HG03558 (cell line): ENCODE measurements around the gene HSF4.

Source experiments
- ATAC-seq: cut with Tn5 transposase; IDR thresholded peaks from one replicate; pipeline ENCODE4 v1.9.1; 2021; ENCODE audit warnings: moderate number of reproducible peaks; ENCODE audit not compliant: unreplicated experiment; ENCODE audit errors: extremely low read depth

The HSF4 gene

DNA sequence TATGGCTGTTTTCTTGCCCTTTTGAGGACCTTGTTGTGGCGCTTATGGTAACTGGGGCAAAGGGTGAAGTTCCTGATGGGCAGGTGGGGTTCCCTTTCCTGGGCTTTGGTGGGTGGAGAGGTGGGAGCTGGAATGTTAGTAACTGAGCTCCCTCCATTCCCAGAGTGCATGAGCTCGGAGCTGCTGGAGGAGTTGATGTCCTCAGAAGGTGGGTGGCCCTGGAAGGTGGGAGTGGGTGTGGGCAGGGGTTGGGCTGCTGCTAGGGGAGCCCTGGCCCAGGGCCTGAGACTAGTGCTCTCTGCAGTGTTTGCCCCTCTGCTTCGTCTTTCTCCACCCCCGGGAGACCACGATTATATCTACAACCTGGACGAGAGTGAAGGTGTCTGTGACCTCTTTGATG is 33.2 kb downstream of the HSF4 start:
- ATAC-seq = no peak

GRCh38 chr16:67198238-67198734 is 33.7 kb downstream of the HSF4 start:
- ATAC-seq = no peak

DNA sequence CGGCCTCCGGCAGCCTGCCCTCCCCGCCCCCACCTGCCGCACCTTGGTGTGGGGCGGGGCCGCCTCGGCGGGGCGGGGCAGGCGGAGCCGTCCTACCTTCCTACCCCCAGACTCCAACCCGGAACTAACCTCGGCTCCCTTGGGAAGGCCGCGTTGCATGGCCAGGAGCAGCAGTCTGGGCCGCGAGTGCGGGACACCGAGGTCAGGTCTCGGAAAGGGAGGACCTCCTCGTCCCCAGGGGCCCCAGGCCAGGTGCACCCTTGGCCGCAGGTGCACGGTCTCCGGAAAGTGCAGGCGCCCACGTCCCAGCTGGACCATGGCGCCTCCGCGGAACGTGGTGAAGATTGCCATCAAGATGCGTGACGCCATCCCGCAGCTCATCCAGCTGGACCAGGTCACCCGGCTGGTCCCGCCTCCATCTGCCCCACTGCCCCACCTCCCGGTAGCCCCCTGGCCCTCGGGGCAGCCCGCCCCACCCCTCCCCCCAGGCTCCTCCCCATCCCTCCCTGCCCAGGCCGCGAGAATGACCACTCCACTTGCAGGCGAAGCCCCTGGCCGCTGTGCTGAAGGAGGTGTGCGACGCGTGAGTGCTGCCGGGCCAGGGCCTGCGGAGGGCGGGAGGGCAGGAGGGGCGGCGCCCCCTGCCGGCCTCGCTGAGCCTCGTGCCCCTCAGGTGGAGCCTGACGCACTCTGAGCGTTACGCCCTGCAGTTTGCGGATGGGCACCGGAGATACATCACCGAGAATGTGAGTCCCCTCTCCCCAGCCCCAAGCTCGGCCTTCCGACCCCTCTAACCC is 34.7 kb downstream of the HSF4 start, which contains the start of gene ELMO3:
ELMO3 (plus strand) TSS at position 121 of the 797 bp plus-strand sequence; CDS start at position 317, 196 bp downstream.
- ATAC-seq = no peak

DNA sequence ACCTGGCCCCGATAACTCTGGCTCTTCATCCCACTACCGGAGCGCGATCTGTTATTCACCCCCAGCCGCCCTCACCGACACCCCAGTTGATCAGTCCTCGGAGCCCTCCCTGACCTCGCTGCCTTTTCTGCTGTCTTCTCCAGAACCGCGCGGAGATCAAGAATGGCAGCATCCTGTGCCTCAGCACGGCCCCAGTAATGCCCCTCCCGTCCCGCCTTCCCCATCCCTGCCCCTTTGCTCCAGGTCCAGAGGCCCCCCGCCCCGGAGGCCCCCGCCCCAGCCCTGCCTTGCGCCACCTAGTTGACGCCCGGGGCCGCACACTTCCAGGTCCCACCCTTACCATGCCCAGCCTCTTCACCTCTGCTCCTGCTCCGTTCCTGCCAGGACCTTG is 35.3 kb downstream of the HSF4 start:
- ATAC-seq = no peak

DNA sequence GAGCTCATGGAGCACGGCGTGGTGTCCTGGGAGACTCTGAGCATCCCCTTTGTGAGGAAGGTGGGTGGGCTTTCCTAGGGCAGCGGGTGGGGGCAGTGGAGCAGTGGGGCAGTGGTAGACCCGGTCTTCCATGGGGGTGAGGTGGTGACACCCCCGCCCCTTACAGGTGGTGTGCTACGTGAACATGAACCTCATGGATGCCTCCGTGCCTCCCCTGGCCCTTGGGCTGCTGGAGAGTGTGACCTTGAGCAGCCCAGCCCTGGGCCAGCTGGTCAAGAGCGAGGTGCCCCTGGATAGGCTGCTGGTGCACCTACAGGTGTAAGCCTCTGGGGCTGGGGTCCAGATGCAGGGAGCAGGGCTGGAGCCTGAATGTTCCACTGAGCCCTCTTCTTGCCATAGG is 35.9 kb downstream of the HSF4 start:
- no peak for ATAC-seq

GRCh38 chr16:67201411-67202345 is 37.1 kb downstream of the HSF4 start:
- no peak for ATAC-seq

- no peak for ATAC-seq
Observed at GRCh38 chr16:67202426-67202825, 37.9 kb downstream of the HSF4 start.

GRCh38 chr16:67202956-67203493 is 38.5 kb downstream of the HSF4 start:
- no peak for ATAC-seq

- no peak for ATAC-seq
Observed at GRCh38 chr16:67204076-67204475, 39.5 kb downstream of the HSF4 start.

DNA sequence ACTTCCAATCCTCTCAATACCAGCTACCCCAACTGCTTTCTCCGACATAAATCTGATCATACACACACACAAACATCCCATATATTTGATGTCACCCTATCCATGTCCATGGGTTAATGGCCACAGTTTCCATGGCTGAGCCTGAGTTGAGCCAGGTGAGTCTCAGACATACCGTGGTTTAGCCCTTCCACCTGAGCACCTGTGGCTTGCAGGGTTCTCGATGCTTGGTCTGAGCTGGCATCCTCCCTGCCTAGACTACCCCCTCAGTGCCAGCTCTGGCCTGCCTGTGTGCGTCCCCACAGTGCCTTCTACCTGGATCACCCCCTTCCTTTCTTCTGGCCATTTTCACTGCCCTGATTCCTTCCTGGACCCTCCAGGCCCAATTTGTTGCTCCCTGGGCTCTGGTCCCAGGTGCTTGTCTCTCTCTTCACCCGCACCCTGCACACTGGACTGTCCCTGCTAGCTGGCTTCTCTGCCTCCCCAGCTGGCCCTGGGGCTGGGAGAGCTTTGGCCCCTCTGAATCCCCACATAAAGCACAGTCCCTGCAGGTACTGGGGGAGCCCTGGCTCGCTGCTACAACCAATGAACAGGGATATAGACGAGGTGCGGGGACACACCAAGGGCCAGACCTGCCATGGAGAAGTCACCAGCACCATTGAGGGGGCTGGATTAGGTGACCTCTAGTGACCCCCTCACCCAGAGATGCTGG is 41.7 kb downstream of the HSF4 start:
- ATAC-seq = no peak

DNA sequence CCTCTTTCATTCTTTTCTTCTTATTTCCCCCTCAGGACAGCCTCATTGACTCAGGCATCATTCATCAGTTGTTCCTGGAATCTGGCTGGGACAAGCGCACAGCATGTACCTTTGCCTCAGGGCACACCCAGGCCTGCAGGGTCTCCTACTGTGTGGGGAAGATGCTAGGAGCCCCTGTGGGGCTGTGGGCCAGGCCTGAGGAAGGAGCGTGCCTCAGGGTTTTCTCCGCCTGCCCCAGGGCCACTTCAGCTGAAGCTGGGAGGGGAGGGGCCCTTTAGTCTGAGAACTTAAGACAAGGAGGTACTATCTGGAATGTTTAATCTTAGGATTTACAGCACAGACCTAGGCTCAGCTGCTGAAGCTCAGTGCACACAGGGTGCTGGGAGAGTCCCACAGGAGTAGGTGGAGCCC is 42.3 kb downstream of the HSF4 start:
- ATAC-seq = no peak

GRCh38 chr16:67207249-67208091 is 42.9 kb downstream of the HSF4 start:
- ATAC-seq = no peak

DNA sequence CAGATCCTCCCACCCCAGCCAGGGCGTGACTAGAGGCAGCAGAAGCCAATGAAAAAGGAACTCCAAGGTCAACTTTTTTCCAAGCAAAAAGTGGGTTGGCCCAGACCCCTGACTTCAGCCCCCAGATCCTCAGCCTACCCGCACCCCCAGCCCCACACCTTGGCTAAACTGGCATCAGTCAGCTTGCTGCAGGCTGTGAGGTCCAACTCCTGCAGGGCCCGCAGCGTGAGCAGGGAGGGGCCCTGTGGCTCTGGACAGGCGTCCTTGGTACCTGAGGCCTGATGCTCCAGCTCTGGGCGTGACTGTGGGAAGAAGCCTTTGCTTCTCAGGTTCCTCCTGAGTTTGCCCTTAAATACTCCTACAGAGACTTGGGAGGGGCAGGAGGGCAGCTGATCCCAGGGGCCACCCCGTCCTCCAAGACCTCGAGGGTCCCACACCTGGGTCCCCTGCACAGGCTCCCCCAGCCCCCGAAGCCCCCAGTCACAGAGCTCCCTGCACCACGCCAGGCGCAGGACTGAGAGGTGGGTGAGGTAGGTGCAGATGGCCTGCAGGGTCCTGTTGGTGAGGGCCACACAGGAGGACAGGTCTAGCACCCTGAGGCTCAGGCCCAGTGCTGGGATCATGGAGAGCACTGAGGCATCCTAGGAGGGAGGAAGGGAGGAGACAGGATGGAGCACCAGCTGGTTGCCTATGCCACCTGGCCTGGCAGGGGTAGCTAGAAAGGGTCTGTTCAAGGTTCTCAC is 43.8 kb downstream of the HSF4 start:
- ATAC-seq = no peak

DNA sequence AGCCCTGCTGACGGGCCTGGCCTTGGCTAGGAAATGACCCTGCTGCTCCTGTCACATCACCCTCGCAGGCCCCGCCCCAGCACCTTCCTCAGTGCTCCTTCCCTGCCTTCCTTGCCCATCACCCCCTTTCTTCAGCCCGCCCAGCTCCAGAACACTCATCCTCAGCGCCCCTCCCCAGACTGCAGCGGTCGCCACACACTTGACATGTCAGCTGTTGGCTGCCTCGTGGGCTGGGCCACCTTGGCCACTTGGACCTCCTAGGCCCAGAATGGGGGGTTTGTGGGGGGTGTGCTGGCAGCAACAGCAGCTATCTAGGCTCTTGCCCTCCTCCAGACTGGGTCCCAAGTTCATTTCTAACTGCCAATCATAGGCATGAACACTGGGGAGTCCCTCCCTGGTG is 45.0 kb downstream of the HSF4 start:
- ATAC-seq = no peak

DNA sequence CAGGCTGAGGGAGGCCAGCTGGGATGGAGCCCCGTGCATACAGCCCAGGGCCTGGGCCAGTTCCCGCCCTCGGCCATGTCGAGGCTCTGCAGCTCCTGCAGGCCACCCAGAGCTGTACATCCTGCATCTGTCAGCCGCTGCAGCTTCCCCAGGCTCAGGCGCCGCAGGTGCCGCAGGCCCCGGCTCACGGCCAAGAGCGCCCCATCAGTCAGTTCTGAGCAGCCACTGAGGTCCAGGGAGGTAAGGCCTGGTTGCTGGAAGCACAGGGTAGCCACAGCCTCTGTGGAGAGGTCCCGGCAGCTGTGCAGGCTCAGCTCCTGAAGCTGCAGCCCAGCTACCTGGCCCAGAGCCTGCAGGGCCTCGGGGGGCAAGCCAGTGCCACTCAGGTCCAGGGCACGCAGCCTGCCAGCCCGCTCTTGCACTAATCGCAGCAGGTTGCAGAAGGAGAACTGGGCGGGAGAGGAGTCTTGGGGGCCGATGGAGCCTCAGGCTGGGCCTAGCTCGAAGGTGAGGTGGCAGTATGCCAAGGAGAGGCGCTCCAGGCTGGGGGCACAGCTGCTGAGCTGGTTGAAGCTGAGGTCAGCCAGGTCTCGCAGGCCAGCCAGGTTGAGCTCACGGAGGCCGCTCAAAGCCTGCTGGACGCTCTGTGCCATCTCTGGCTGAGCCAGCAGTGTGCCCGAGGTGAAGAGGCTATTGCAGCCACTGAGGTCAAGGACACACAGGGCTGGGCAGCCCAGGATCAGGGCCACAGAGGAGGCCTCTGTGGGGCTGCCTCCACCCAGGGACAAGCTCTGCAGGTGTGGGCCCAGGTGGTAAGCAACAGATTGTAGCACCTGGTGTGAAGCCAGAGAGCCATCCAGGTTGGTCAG is 45.8 kb downstream of the HSF4 start:
- no peak for ATAC-seq

GRCh38 chr16:67211674-67212073 is 47.1 kb downstream of the HSF4 start:
- no peak for ATAC-seq

DNA sequence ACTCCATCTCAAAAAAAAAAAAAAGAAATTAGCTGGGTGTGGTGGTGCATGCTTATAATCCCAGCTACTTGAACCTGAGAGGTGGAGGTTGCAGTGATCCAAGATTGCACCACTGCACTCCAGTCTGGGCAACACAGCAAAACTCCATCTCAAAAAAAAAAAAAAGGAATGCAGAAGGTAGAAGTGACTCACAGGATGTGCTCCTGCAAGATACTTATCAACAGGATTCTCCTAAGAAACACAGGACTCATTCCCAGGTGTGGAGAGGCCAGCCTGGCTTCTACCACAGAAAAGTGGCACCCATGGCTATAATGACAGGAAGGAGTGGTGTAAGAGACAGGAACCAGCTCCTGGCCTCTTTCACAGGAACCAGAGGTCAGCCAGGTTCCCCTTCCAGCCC is 48.2 kb downstream of the HSF4 start:
- ATAC-seq = no peak
